Lower leg skin (tissue), 4 donors: Measurements from ENCODE around the gene ARID1B. TPM values are rescaled to one million over a fixed set of nuclear protein-coding genes. Genes with fewer than 3 reads are reported as not detected.

Experiments used
- DNase-seq, 2 donors: peaks; one replicate each; pipeline ENCODE4 v3.0.0-alpha.2; 2019; ENCODE audit warnings: low spot score in 2 of 2
- H3K4me3 ChIP-seq: fragments of 200-600 bp; sonication (generic); 2 replicates; pipeline ENCODE4 v1.5.1; 2017; ENCODE audit warnings: mild to moderate bottlenecking, low read depth; ENCODE audit not compliant: poor library complexity, severe bottlenecking
- CTCF ChIP-seq, 3 donors: fragments of 450-650 bp; IDR thresholded peaks; one replicate each; pipeline ENCODE4 v1.5.1; 2016; ENCODE audit warnings: antibody characterized with exemption in 3 of 3, mild to moderate bottlenecking in 3 of 3, moderate library complexity in 2 of 3
- POLR2A ChIP-seq, 2 donors: fragments of 450-650 bp; IDR thresholded peaks; one replicate each; pipeline ENCODE4 v1.6.1; 2016 to 2017; ENCODE audit warnings: antibody characterized with exemption in 2 of 2, mild to moderate bottlenecking in 1 of 2, moderate library complexity in 1 of 2
- WGBS, 2 donors: methylation state at CpG; one replicate each; pipeline ENCODE4 v1.1.5; 2018; 5-methylcytosine and 5-hydroxymethylcytosine counted together
- intact Hi-C: fragments of 100-400 bp; cut with DNase I; formaldehyde crosslinking; loops from one replicate; pipeline ENCODE4 v1.15.0; 2023; ENCODE audit warnings: low total_unique reads
- total RNA-seq, 4 donors: library from RNA; depleted of rRNA; stranded (reverse); fragments of >200 nt; gene quantifications; one replicate each; pipeline ENCODE4 v1.1.0, GENCODE V29; 2016

Gene ARID1B
- total RNA-seq, 4 donors from 2014 or later, result 87.3 to 132 (median 102) TPM

- intact Hi-C loops, result no loop called here
- DNase-seq, result no peak
- no peak overlapping the region for H3K4me3 ChIP-seq
Observed at GRCh38 chr6:157012355-157012754, 235.2 kb downstream of the ARID1B start.

GRCh38 chr6:157013649-157014304 is 236.6 kb downstream of the ARID1B start:
- no peak for DNase-seq
- intact Hi-C loops, result no loop called here
- 75 to 77% methylated on average over 7 of the region's 7 CpGs for WGBS, 2 donors
- no peak overlapping the region for H3K4me3 ChIP-seq
- no peak for TF ChIP-seq POLR2A (IDR thresholded peaks at IDR 0.05)
- TF ChIP-seq CTCF (IDR thresholded peaks at IDR 0.05), result no peak

More at GRCh38 chr6:157012355-157012754, 235.2 kb downstream of the ARID1B start:
- TF ChIP-seq POLR2A (IDR thresholded peaks at IDR 0.05) (no peak), CTCF (IDR thresholded peaks at IDR 0.05) (no peak)
- WGBS, 2 donors, result 96 to 99% methylated on average over 3 of the region's 3 CpGs

- TF ChIP-seq POLR2A (IDR thresholded peaks at IDR 0.05), result no peak
- TF ChIP-seq CTCF (IDR thresholded peaks at IDR 0.05), result no peak
- H3K4me3 ChIP-seq, result no peak overlapping the region
- intact Hi-C loops, result no loop called here
- no peak for DNase-seq
- 47 to 67% methylated on average over 7 of the region's 7 CpGs for WGBS, 2 donors
Observed at GRCh38 chr6:157014871-157015270, 237.7 kb downstream of the ARID1B start.

GRCh38 chr6:157017022-157017421 is 239.8 kb downstream of the ARID1B start:
- no peak for DNase-seq
- TF ChIP-seq POLR2A (IDR thresholded peaks at IDR 0.05) (no peak), CTCF (IDR thresholded peaks at IDR 0.05) (no peak)
- H3K4me3 ChIP-seq, result no peak overlapping the region
- 96 to 100% methylated on average over 1 of the region's 1 CpG for WGBS, 2 donors
- intact Hi-C loops, result no loop called here

- TF ChIP-seq CTCF (IDR thresholded peaks at IDR 0.05) (no peak), POLR2A (IDR thresholded peaks at IDR 0.05) (no peak)
- DNase-seq, result no peak
- intact Hi-C loops, result no loop called here
- no peak overlapping the region for H3K4me3 ChIP-seq
Observed at GRCh38 chr6:157017861-157018260, 240.7 kb downstream of the ARID1B start.

GRCh38 chr6:157019115-157019641 is 242.0 kb downstream of the ARID1B start:
- intact Hi-C loops, result no loop called here

More at GRCh38 chr6:157019115-157019641, 242.0 kb downstream of the ARID1B start:
- WGBS, 2 donors, result 74 to 82% methylated on average over 2 of the region's 2 CpGs
- TF ChIP-seq CTCF (IDR thresholded peaks at IDR 0.05) (no peak), POLR2A (IDR thresholded peaks at IDR 0.05) (no peak)
- DNase-seq, result no peak
- H3K4me3 ChIP-seq, result no peak overlapping the region
